GM19099 (cell line): ENCODE data around the gene ABHD17A.
A peak's percentile ranks its signal among the peaks of the same experiment; 100 is the strongest.

Source experiments
- POLR2A ChIP-seq: IDR thresholded peaks from 3 replicates; pipeline ENCODE4 v1.6.1; 2011; ENCODE audit warnings: low read depth; ENCODE audit not compliant: insufficient read length; ENCODE audit errors: extremely low read depth

Gene ABHD17A

GRCh38 chr19:1851654-1852580 is 33.4 kb downstream of the ABHD17A start:
- TF ChIP-seq POLR2A: no peak

GRCh38 chr19:1850809-1851653 is 34.3 kb downstream of the ABHD17A start:
- no peak for TF ChIP-seq POLR2A

- no peak for TF ChIP-seq POLR2A
Observed at GRCh38 chr19:1849886-1850398, 35.4 kb downstream of the ABHD17A start.

GRCh38 chr19:1849132-1849474 is 36.2 kb downstream of the ABHD17A start:
- no peak for TF ChIP-seq POLR2A

- peak; percentile 89 for TF ChIP-seq POLR2A
Observed at GRCh38 chr19:1848399-1849131, 36.7 kb downstream of the ABHD17A start, which contains the start of gene REXO1. Gene REXO1 (minus strand): TSS chr19:1848483. CDS start chr19:1848358, 125 bp downstream.

- TF ChIP-seq POLR2A: no peak
Observed at GRCh38 chr19:1847684-1848398, 37.5 kb downstream of the ABHD17A start.

- no peak for TF ChIP-seq POLR2A
Observed at GRCh38 chr19:1847348-1847683, 38.0 kb downstream of the ABHD17A start.

- TF ChIP-seq POLR2A: no peak
Observed at GRCh38 chr19:1846517-1847204, 38.6 kb downstream of the ABHD17A start.

GRCh38 chr19:1845642-1846041 is 39.7 kb downstream of the ABHD17A start:
- no peak for TF ChIP-seq POLR2A

GRCh38 chr19:1845125-1845515 is 40.2 kb downstream of the ABHD17A start:
- TF ChIP-seq POLR2A: no peak

- no peak for TF ChIP-seq POLR2A
Observed at GRCh38 chr19:1844513-1845124, 40.7 kb downstream of the ABHD17A start.

GRCh38 chr19:1843646-1844394 is 41.5 kb downstream of the ABHD17A start:
- no peak for TF ChIP-seq POLR2A

- no peak for TF ChIP-seq POLR2A
Observed at GRCh38 chr19:1843116-1843515, 42.2 kb downstream of the ABHD17A start.

GRCh38 chr19:1841209-1841924 is 43.9 kb downstream of the ABHD17A start:
- TF ChIP-seq POLR2A: no peak
